Progenitor cell of endocrine pancreas (in vitro differentiated cells): ENCODE measurements around the gene TNK2. TPM values are rescaled to one million over a fixed set of nuclear protein-coding genes. Genes with fewer than 3 reads are reported as not detected.
"Not testable (repeated sequence)": the region's sequence is repeated elsewhere in the genome, so short reads cannot be mapped to it uniquely, and the experiment has no call there.

ENCODE experiments used
- DNase-seq: peaks from one replicate; pipeline ENCODE4 v3.0.0; 2021; ENCODE audit warnings: low spot score; ENCODE audit not compliant: unreplicated experiment
- H3K27ac Mint-ChIP-seq: 2 replicates; pipeline ENCODE4 v1.8.0; 2021; ENCODE audit warnings: mild to moderate bottlenecking, moderate library complexity, mixed read lengths
- H3K27me3 Mint-ChIP-seq: 2 replicates; pipeline ENCODE4 v1.8.0; 2021; ENCODE audit warnings: mixed read lengths
- H3K36me3 Mint-ChIP-seq: 2 replicates; pipeline ENCODE4 v1.8.0; 2022; ENCODE audit warnings: mixed read lengths; ENCODE audit not compliant: insufficient read depth
- H3K4me1 Mint-ChIP-seq: 2 replicates; pipeline ENCODE4 v1.8.0; 2021; ENCODE audit warnings: low read depth, mixed read lengths
- H3K4me3 Mint-ChIP-seq: 2 replicates; pipeline ENCODE4 v1.8.0; 2021; ENCODE audit warnings: low read depth, mild to moderate bottlenecking, moderate library complexity, mixed read lengths
- H3K9me3 Mint-ChIP-seq: 2 replicates; pipeline ENCODE4 v1.8.0; 2021; ENCODE audit warnings: low read depth, mixed read lengths
- total RNA-seq: library from RNA; stranded (reverse); gene quantifications from 2 replicates; pipeline ENCODE4 v1.2.1, GENCODE V29; 2021
- TF ChIP-seq, protein P1 (sequence below): fragments of 200-600 bp; sonication (generic); IDR thresholded peaks from one replicate; pipeline ENCODE4 v1.5.0; 2021; ENCODE audit warnings: antibody characterized with exemption, mild to moderate bottlenecking; ENCODE audit not compliant: unreplicated experiment

The TNK2 gene
- total RNA-seq, 1 donor from 2014 or later: 73.6 TPM

DNA sequence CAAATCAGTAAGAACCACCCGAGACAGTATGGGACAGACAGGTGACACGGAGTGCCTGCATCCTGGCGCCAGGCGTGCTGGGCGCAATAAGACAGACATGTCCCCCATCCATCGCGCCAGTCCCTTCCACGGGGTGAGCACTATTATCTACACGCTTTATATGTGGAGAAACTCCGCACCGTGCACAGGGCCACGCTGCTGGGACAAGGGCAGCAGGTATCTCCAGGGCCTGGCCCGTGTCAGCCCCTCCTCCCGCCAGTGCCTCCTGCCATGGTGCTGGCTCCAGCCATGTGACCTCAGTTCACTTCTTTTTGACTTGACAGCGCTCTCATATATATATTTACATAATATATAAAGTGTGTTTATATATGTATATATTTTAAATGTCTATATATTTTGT is 42.6 kb downstream of the TNK2 start:
- H3K9me3 Mint-ChIP-seq: no peaks in the 10 kb centered on the region
- TF ChIP-seq, protein P1, sequence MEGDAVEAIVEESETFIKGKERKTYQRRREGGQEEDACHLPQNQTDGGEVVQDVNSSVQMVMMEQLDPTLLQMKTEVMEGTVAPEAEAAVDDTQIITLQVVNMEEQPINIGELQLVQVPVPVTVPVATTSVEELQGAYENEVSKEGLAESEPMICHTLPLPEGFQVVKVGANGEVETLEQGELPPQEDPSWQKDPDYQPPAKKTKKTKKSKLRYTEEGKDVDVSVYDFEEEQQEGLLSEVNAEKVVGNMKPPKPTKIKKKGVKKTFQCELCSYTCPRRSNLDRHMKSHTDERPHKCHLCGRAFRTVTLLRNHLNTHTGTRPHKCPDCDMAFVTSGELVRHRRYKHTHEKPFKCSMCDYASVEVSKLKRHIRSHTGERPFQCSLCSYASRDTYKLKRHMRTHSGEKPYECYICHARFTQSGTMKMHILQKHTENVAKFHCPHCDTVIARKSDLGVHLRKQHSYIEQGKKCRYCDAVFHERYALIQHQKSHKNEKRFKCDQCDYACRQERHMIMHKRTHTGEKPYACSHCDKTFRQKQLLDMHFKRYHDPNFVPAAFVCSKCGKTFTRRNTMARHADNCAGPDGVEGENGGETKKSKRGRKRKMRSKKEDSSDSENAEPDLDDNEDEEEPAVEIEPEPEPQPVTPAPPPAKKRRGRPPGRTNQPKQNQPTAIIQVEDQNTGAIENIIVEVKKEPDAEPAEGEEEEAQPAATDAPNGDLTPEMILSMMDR: no peak
- peaks cover 2% of the 10 kb centered on the region for H3K4me1 Mint-ChIP-seq
- peaks cover 4% of the 10 kb centered on the region for H3K36me3 Mint-ChIP-seq
- no peak overlapping the region for H3K27ac Mint-ChIP-seq
- DNase-seq: no peak
- peaks cover 2% of the 10 kb centered on the region for H3K27me3 Mint-ChIP-seq
- H3K4me3 Mint-ChIP-seq: no peak overlapping the region

DNA sequence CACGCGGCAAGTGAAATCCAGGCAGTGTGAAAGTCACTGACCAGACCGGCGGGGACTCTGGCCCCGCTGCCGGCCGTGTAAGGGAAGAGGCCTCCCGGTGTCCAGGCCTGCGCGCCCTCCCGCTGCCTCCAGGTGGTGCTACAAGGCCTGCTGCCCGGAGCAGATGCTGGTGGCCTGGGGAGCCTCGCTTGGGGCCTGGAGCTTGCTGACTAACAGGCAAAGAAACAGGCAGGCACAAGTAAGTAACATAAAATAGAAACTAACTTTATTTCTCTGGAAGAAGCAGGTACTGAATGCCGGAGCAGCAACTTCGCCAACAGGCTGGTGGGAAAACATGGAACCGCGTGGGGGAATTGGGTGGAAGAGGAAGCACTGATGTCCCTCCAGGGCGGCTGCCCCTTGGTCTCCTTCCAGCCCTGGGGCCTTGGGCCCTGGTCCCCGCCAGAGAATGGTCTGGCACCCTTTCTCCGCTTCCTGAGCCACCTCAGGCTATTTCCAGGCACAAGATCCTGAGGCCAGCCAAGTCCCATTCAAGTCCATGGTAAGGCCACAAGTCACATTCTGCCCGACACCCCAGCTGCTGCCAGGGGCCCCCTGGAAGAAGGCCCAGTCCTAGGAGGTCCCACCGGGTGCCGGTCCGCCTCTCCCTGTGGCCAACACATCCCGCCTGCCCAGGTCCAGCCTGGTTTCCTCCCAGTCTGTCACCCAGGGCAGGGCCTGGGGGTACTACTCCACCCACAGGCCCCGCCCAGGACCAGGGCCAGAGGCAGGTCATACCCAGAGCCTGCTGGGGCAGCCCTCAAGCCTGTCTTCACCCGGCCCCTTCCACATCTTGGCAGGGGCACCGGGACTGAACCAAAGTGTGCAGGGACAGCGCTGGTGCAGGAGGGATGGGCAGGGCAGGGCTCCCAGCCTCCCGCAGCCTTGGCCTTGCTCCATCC is 45.0 kb downstream of the TNK2 start:
- H3K27me3 Mint-ChIP-seq: peaks cover 8% of the 10 kb centered on the region
- no peak overlapping the region for H3K4me3 Mint-ChIP-seq
- H3K9me3 Mint-ChIP-seq: no peaks in the 10 kb centered on the region
- DNase-seq: peak; percentile 76
- H3K36me3 Mint-ChIP-seq: peaks cover 2% of the 10 kb centered on the region
- peaks cover 12% of the 10 kb centered on the region for H3K4me1 Mint-ChIP-seq
- TF ChIP-seq, protein P1: peak; percentile 91
- peak overlapping the region; percentile 21 for H3K27ac Mint-ChIP-seq

DNA sequence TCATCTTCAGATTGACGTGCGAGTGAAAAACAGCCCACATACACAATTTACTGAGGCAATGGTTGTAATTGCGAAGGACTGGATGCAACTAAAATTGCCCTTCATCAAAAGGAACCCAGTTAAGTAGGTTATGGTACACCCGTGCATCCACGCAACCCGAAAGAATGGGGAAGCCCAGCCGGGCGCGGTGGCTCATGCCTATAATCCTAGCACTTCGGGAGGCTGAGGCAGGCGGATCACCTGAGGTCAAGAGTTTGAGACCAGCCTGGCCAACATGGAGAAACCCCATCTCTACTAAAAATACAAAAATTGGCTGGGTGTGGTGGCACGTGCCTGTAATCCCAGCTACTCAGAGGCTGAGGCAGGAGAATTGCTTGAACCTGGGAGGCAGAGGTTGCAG is 46.0 kb downstream of the TNK2 start:
- not testable (repeated sequence) for H3K27me3 Mint-ChIP-seq, H3K36me3 Mint-ChIP-seq, H3K9me3 Mint-ChIP-seq, H3K4me3 Mint-ChIP-seq, DNase-seq, H3K27ac Mint-ChIP-seq
- peaks cover 12% of the 10 kb centered on the region for H3K4me1 Mint-ChIP-seq

DNA sequence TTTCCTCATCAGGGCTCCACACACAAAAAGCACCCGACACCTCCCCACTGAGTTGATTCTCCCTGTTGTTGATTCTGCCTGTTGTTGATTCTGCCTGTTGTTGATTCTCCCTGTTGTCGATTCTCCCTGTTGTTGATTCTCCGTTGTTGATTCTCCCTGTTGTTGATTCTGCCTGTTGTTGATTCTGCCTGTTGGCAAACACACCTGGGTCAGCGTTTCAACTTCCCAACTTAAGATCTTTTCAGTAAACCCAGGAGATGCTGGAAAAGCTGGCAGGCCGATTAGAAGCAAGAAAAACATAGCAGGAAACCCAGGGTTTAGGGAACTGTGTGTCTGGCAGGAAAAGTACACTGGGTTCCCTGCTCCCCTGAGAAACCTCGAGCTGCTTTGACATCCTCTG is 47.9 kb downstream of the TNK2 start:
- Mint-ChIP-seq H3K36me3 (no peaks in the 10 kb centered on the region), H3K4me1 (peaks cover 12% of the 10 kb centered on the region), H3K4me3 (no peak overlapping the region), H3K9me3 (no peaks in the 10 kb centered on the region), H3K27ac (no peak overlapping the region), H3K27me3 (peaks cover 8% of the 10 kb centered on the region)
- TF ChIP-seq, protein P1: no peak
- DNase-seq: no peak

DNA sequence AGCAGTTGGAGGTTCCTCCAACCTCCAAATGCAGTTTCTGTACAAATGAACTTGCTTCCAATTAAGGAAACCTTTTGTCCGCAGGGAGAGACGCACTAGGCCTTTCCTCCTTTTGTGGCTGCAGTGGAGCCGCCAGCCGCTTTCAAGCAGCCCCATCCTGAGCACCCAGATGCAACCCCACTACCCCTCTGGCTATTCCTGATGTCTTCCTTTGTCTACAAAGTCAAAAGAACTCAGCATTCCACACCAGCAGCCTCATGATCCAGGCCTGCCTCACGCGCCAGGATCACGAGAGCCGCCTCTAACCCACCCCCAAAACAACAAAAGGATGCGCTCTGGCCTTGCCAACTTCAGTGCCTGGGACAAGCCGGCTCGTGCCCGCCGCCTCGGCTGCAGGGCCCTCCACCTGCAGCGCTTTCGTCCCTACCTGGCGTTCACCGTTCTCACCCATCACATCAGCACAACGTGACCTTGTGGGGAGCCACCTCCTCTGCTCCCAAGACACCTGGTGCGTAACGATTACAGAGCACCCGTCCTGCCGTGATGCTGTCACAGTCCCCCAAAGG is 48.4 kb downstream of the TNK2 start:
- Mint-ChIP-seq H3K27ac (no peak overlapping the region), H3K36me3 (no peaks in the 10 kb centered on the region), H3K4me3 (no peak overlapping the region), H3K27me3 (peaks cover 8% of the 10 kb centered on the region), H3K9me3 (no peaks in the 10 kb centered on the region), H3K4me1 (peaks cover 12% of the 10 kb centered on the region)
- DNase-seq: no peak
- TF ChIP-seq, protein P1: no peak
